IPS-11a (cell line): ENCODE measurements around the gene ZNF492.
"Not testable (repeated sequence)": the region's sequence is repeated elsewhere in the genome, so short reads cannot be mapped to it uniquely, and the experiment has no call there.

Experiments used
- H3K4me3 ChIP-seq: one replicate; pipeline ENCODE4 v1.5.1; 2013; ENCODE audit warnings: low read depth, low read length, control low read depth

ZNF492 gene

GRCh38 chr19:22633706-22634449 is at the start of gene ZNF492:
Gene ZNF492, plus strand, starts transcription at chr19:22634324. Its CDS starts 19,076 bp downstream, at chr19:22653400.
- H3K4me3 ChIP-seq: not testable (repeated sequence)

- H3K4me3 ChIP-seq: no peak overlapping the region
Observed at GRCh38 chr19:22595422-22595821, 38.7 kb upstream of the ZNF492 start.

GRCh38 chr19:22595918-22596341 is 38.2 kb upstream of the ZNF492 start:
- H3K4me3 ChIP-seq: no peak overlapping the region

GRCh38 chr19:22600690-22601648 is 33.2 kb upstream of the ZNF492 start:
- H3K4me3 ChIP-seq: no peak overlapping the region

GRCh38 chr19:22601906-22602630 is 32.1 kb upstream of the ZNF492 start:
- no peak overlapping the region for H3K4me3 ChIP-seq

GRCh38 chr19:22602631-22603272 is 31.4 kb upstream of the ZNF492 start:
- no peak overlapping the region for H3K4me3 ChIP-seq

GRCh38 chr19:22603518-22604440 is 30.3 kb upstream of the ZNF492 start:
- no peak overlapping the region for H3K4me3 ChIP-seq

GRCh38 chr19:22604571-22605274 is 29.4 kb upstream of the ZNF492 start:
- H3K4me3 ChIP-seq: no peak overlapping the region

- H3K4me3 ChIP-seq: no peak overlapping the region
Observed at GRCh38 chr19:22605275-22606211, 28.6 kb upstream of the ZNF492 start.

GRCh38 chr19:22606212-22606553 is 27.9 kb upstream of the ZNF492 start:
- no peak overlapping the region for H3K4me3 ChIP-seq

- H3K4me3 ChIP-seq: no peak overlapping the region
Observed at GRCh38 chr19:22606954-22607652, 27.0 kb upstream of the ZNF492 start.

GRCh38 chr19:22607653-22608430 is 26.3 kb upstream of the ZNF492 start:
- no peak overlapping the region for H3K4me3 ChIP-seq

GRCh38 chr19:22608441-22608840 is 25.7 kb upstream of the ZNF492 start:
- H3K4me3 ChIP-seq: no peak overlapping the region

GRCh38 chr19:22609630-22610029 is 24.5 kb upstream of the ZNF492 start:
- H3K4me3 ChIP-seq: no peak overlapping the region

GRCh38 chr19:22610121-22610520 is 24.0 kb upstream of the ZNF492 start:
- no peak overlapping the region for H3K4me3 ChIP-seq

- no peak overlapping the region for H3K4me3 ChIP-seq
Observed at GRCh38 chr19:22612316-22612715, 21.8 kb upstream of the ZNF492 start.

- no peak overlapping the region for H3K4me3 ChIP-seq
Observed at GRCh38 chr19:22616659-22617058, 17.5 kb upstream of the ZNF492 start.
